Right ventricle myocardium superior (tissue), 1 donor: ENCODE measurements around the gene KCNE5. TPM values are rescaled to one million over a fixed set of nuclear protein-coding genes. Genes with fewer than 3 reads are reported as not detected.
"Not testable (repeated sequence)": the region's sequence is repeated elsewhere in the genome, so short reads cannot be mapped to it uniquely, and the experiment has no call there.

ENCODE experiments used
- ATAC-seq: fragments of 200-7000 bp; cut with Tn5 transposase; one replicate; pipeline ENCODE4 v1.9.1; 2020; ENCODE audit warnings: mild to moderate bottlenecking; ENCODE audit not compliant: poor library complexity
- DNase-seq: peaks from one replicate; pipeline ENCODE4 v3.0.0-alpha.2; 2020
- intact Hi-C: fragments of 100-400 bp; cut with DNase I; formaldehyde crosslinking; loops from one replicate; pipeline ENCODE4 v1.11.2; 2022
- total RNA-seq: library from RNA; stranded (reverse); fragmentation: NEBNext Ultra II Directional; extraction: Animal tissue kit (Norgen Biotek cat#: 25700); gene quantifications from one replicate; pipeline ENCODE4 v1.2.1, GENCODE V29; 2021
- donor health status: DM: no; HTN: yes; CAD: no; lungs with severe emphysema.

Gene KCNE5
- total RNA-seq, 1 donor from 2014 or later = 0.24 TPM

GRCh38 chrX:109623997-109624396 is 975 bp downstream of the KCNE5 start:
- peak; percentile 79 for ATAC-seq
- peak; percentile 53 for DNase-seq
- intact Hi-C loops = no loop called here

- peak; percentile 46 for DNase-seq
Observed at GRCh38 chrX:109622270-109622669, 2.7 kb downstream of the KCNE5 start.

GRCh38 chrX:109619771-109620170 is 5.2 kb downstream of the KCNE5 start:
- ATAC-seq = no peak
- no peak for DNase-seq
- intact Hi-C loops = no loop called here

More at GRCh38 chrX:109622270-109622669, 2.7 kb downstream of the KCNE5 start:
- intact Hi-C loops = no loop called here
- peak; percentile 45 for ATAC-seq

- intact Hi-C loops = no loop called here
- ATAC-seq (no peak), DNase-seq (no peak)
Observed at GRCh38 chrX:109614951-109615350, 10.0 kb downstream of the KCNE5 start.

- DNase-seq = no peak
- intact Hi-C loops = no loop called here
- no peak for ATAC-seq
Observed at GRCh38 chrX:109601486-109601885, 23.5 kb downstream of the KCNE5 start.

- peak; percentile 53 for DNase-seq
- intact Hi-C loops = no loop called here
- peak; percentile 51 for ATAC-seq
Observed at GRCh38 chrX:109600237-109600651, 24.7 kb downstream of the KCNE5 start.

- DNase-seq = no peak
- intact Hi-C loops = no loop called here
- ATAC-seq = no peak
Observed at GRCh38 chrX:109596015-109596414, 29.0 kb downstream of the KCNE5 start.

GRCh38 chrX:109590176-109590575 is 34.8 kb downstream of the KCNE5 start:
- DNase-seq = no peak
- ATAC-seq = no peak
- intact Hi-C loops = no loop called here

GRCh38 chrX:109585488-109585887 is 39.5 kb downstream of the KCNE5 start:
- DNase-seq (no peak), ATAC-seq (no peak)
- intact Hi-C loops = no loop called here

GRCh38 chrX:109578916-109579315 is 46.1 kb downstream of the KCNE5 start:
- no peak for ATAC-seq
- intact Hi-C loops = no loop called here
- no peak for DNase-seq

GRCh38 chrX:109577055-109577454 is 47.9 kb downstream of the KCNE5 start:
- DNase-seq = no peak
- intact Hi-C loops = no loop called here
- ATAC-seq = no peak

GRCh38 chrX:109576083-109576482 is 48.9 kb downstream of the KCNE5 start:
- ATAC-seq, intact Hi-C loops, DNase-seq: not testable (repeated sequence)

Other genes with a start within 250 kb of the KCNE5 start
- gene GUCY2F, start 143.1 kb downstream of the KCNE5 start, total RNA-seq = not detected
- gene NXT2, start 88.3 kb downstream of the KCNE5 start, total RNA-seq = 1.5 TPM
- gene ACSL4, start 108.1 kb upstream of the KCNE5 start, total RNA-seq = 25.1 TPM